ENCODE measurements around the gene F8. TPM values are rescaled to one million over a fixed set of nuclear protein-coding genes. Genes with fewer than 3 reads are reported as not detected.
"Not testable (repeated sequence)": the region's sequence is repeated elsewhere in the genome, so short reads cannot be mapped to it uniquely, and the experiment has no call there.

F8 gene
- total RNA-seq, 3 donors from 2014 or later (not counting 1 experiment from before 2014, with no cell fraction given), result 1.4 to 4.6 (median 2.8) TPM

GRCh38 chrX:154979629-154980028 is 42.9 kb downstream of the F8 start:
- peaks cover 12% of the 10 kb centered on the region for H3K36me3 Mint-ChIP-seq
- Histone ChIP-seq H3K4me3 (ENCODE audit: low read length) (no peak overlapping the region), H3K27ac (ENCODE audit: low read length) (no peak overlapping the region), H3K27me3 (ENCODE audit: control insufficient read depth, insufficient read depth, low read length) (no peaks in the 10 kb centered on the region), H3K36me3 (ENCODE audit: control insufficient read depth, insufficient read depth, low read length) (no peaks in the 10 kb centered on the region), H3K9me3 (ENCODE audit: control insufficient read depth, insufficient read depth, low read length) (no peaks in the 10 kb centered on the region), H3K4me1 (ENCODE audit: control insufficient read depth, insufficient read depth, low read length) (peaks cover 3% of the 10 kb centered on the region)
- intact Hi-C loops (cut with micrococcal nuclease), result loop anchor here (2.0 kb wide), 1 partner anchor 69 kb away; no protein-coding TSS in a partner anchor
- no peak overlapping the region for H3K4me3 Mint-ChIP-seq
- TF ChIP-seq CTCF (IDR thresholded peaks at IDR 0.05), result no peak
- peaks cover 0 to 15% of the 10 kb centered on the region in 2 donors for H3K27me3 Mint-ChIP-seq (ENCODE audit: low read depth in 2 of 2)
- DNase-seq, result no peak
- peaks cover 0 to 3% of the 10 kb centered on the region in 2 donors for H3K9me3 Mint-ChIP-seq
- 96% methylated on average over 3 of the region's 4 CpGs for WGBS (ENCODE audit: insufficient coverage)
- peaks cover 8 to 10% of the 10 kb centered on the region in 2 donors for H3K4me1 Mint-ChIP-seq
- no peak overlapping the region for H3K27ac Mint-ChIP-seq
- no peak for ATAC-seq

GRCh38 chrX:154968353-154968752 is 54.2 kb downstream of the F8 start:
- no peaks in the 10 kb centered on the region for H3K36me3 ChIP-seq (ENCODE audit: control insufficient read depth, insufficient read depth, low read length)
- no peaks in the 10 kb centered on the region for H3K9me3 Mint-ChIP-seq
- TF ChIP-seq CTCF (IDR thresholded peaks at IDR 0.05), result no peak
- H3K36me3 Mint-ChIP-seq, result no peaks in the 10 kb centered on the region
- H3K4me1 ChIP-seq (ENCODE audit: control insufficient read depth, insufficient read depth, low read length), result no peaks in the 10 kb centered on the region
- no peak overlapping the region for H3K4me3 ChIP-seq (ENCODE audit: low read length)
- H3K27me3 ChIP-seq (ENCODE audit: control insufficient read depth, insufficient read depth, low read length), result no peaks in the 10 kb centered on the region
- peaks cover 10 to 27% of the 10 kb centered on the region in 2 donors for H3K27me3 Mint-ChIP-seq (ENCODE audit: low read depth in 2 of 2)
- no peak overlapping the region for H3K27ac ChIP-seq (ENCODE audit: low read length)
- H3K27ac Mint-ChIP-seq, result no peak overlapping the region
- intact Hi-C loops (cut with micrococcal nuclease), result no loop called here
- no peaks in the 10 kb centered on the region for H3K4me1 Mint-ChIP-seq
- no peak for DNase-seq
- H3K9me3 ChIP-seq (ENCODE audit: control insufficient read depth, insufficient read depth, low read length), result no peaks in the 10 kb centered on the region
- no peak for ATAC-seq
- no peak overlapping the region for H3K4me3 Mint-ChIP-seq
- WGBS (ENCODE audit: insufficient coverage), result 56% methylated on average over 1 of the region's 2 CpGs

GRCh38 chrX:154967603-154968002 is 54.9 kb downstream of the F8 start:
- H3K27me3 ChIP-seq (ENCODE audit: control insufficient read depth, insufficient read depth, low read length), result no peaks in the 10 kb centered on the region
- 80% methylated on average over 1 of the region's 1 CpG for WGBS (ENCODE audit: insufficient coverage)
- ATAC-seq (no peak), DNase-seq (no peak)
- Mint-ChIP-seq H3K27ac (no peak overlapping the region), H3K4me3 (no peak overlapping the region), H3K27me3 (ENCODE audit: low read depth in 2 of 2) (peaks cover 10 to 23% of the 10 kb centered on the region in 2 donors), H3K4me1 (no peaks in the 10 kb centered on the region), H3K36me3 (no peaks in the 10 kb centered on the region), H3K9me3 (no peaks in the 10 kb centered on the region)
- no peak overlapping the region for H3K27ac ChIP-seq (ENCODE audit: low read length)
- H3K36me3 ChIP-seq (ENCODE audit: control insufficient read depth, insufficient read depth, low read length), result no peaks in the 10 kb centered on the region
- H3K9me3 ChIP-seq (ENCODE audit: control insufficient read depth, insufficient read depth, low read length), result no peaks in the 10 kb centered on the region
- no peak for TF ChIP-seq CTCF (IDR thresholded peaks at IDR 0.05)
- H3K4me1 ChIP-seq (ENCODE audit: control insufficient read depth, insufficient read depth, low read length), result no peaks in the 10 kb centered on the region
- H3K4me3 ChIP-seq (ENCODE audit: low read length), result no peak overlapping the region
- intact Hi-C loops (cut with micrococcal nuclease), result no loop called here

GRCh38 chrX:154961947-154962346 is 60.6 kb downstream of the F8 start:
- H3K9me3 ChIP-seq (ENCODE audit: control insufficient read depth, insufficient read depth, low read length), result no peaks in the 10 kb centered on the region
- H3K27ac ChIP-seq (ENCODE audit: low read length), result no peak overlapping the region
- H3K27me3 Mint-ChIP-seq (ENCODE audit: low read depth in 2 of 2), result peaks cover 6 to 11% of the 10 kb centered on the region in 2 donors
- H3K4me3 Mint-ChIP-seq, result no peak overlapping the region
- no peaks in the 10 kb centered on the region for H3K27me3 ChIP-seq (ENCODE audit: control insufficient read depth, insufficient read depth, low read length)
- H3K36me3 Mint-ChIP-seq, result no peaks in the 10 kb centered on the region
- H3K4me3 ChIP-seq (ENCODE audit: low read length), result no peak overlapping the region
- H3K27ac Mint-ChIP-seq, result no peak overlapping the region
- no peak for TF ChIP-seq CTCF (IDR thresholded peaks at IDR 0.05)
- no peaks in the 10 kb centered on the region for H3K36me3 ChIP-seq (ENCODE audit: control insufficient read depth, insufficient read depth, low read length)
- H3K4me1 Mint-ChIP-seq, result no peaks in the 10 kb centered on the region
- no peak for DNase-seq
- H3K4me1 ChIP-seq (ENCODE audit: control insufficient read depth, insufficient read depth, low read length), result no peaks in the 10 kb centered on the region
- ATAC-seq, result no peak
- no peaks in the 10 kb centered on the region for H3K9me3 Mint-ChIP-seq
- intact Hi-C loops (cut with micrococcal nuclease), result no loop called here

- H3K27ac Mint-ChIP-seq; intact Hi-C loops (cut with micrococcal nuclease); H3K27me3 Mint-ChIP-seq (ENCODE audit: low read depth in 2 of 2); DNase-seq; H3K4me3 Mint-ChIP-seq; ATAC-seq; H3K36me3 ChIP-seq (ENCODE audit: control insufficient read depth, insufficient read depth, low read length); H3K36me3 Mint-ChIP-seq; H3K27me3 ChIP-seq (ENCODE audit: control insufficient read depth, insufficient read depth, low read length); H3K4me3 ChIP-seq (ENCODE audit: low read length); H3K9me3 Mint-ChIP-seq; H3K9me3 ChIP-seq (ENCODE audit: control insufficient read depth, insufficient read depth, low read length); H3K4me1 ChIP-seq (ENCODE audit: control insufficient read depth, insufficient read depth, low read length); H3K27ac ChIP-seq (ENCODE audit: low read length); H3K4me1 Mint-ChIP-seq: not testable (repeated sequence)
- 90% methylated on average over 2 of the region's 3 CpGs for WGBS (ENCODE audit: insufficient coverage)
Observed at GRCh38 chrX:154955799-154956198, 66.7 kb downstream of the F8 start.
